GM21786 (cell line): ENCODE measurements around the gene ADCY1.

Experiments
- ATAC-seq: cut with Tn5 transposase; IDR thresholded peaks from one replicate; pipeline ENCODE4 v1.9.1; 2021; ENCODE audit not compliant: unreplicated experiment

Gene ADCY1

DNA sequence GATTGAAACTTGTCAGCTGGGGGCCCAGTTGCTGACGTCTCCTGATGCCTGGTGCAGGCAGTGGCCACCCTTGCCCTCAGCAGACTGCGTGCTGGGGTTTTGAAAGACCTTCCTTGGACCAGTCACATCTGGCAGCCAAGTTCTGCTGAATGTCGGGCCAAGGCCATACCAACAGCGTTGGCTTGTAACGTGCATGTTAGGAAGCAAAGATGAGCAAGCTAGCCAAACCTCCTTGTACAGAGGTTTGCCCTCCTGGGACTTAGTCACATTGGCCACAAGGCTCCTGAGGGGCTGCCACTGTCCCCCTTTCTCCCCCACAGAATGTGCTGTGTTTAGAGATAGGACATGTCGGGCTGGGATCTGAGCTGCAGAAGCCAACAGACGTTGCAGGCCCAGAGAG lies 49.0 kb downstream of the ADCY1 start:
- no peak for ATAC-seq

DNA sequence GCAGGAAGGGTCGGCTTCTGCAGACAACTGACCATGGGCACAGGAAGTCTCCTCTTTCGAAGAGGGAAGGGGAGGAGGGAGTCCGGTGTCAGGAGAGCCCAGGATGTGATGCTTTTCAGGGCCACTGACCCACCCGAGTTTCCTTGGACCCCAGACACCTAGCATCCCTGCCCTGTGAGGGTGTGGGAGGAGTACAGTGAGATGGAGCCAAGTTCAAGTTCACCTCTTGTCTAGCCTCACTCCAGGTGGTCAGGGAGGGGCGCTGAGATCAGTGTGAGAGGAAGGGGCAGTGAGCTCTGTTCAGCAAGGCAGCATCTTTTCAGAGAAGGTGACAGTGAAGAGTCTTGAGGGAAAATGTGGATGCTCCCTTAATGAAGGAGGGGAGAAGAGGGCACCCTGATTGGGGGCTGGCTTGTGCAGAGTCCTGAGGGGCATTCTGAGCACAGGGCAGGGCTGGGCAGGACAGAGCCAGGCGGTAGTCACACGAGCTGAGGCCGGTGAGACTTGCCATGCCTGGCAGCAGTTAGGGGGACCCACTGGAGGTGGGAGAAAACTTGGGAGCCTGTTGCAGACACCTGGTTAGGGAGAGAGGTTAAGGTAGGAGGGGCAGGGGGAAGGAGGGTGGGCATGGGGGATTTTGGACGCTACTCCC lies 49.7 kb downstream of the ADCY1 start:
- ATAC-seq = no peak

DNA sequence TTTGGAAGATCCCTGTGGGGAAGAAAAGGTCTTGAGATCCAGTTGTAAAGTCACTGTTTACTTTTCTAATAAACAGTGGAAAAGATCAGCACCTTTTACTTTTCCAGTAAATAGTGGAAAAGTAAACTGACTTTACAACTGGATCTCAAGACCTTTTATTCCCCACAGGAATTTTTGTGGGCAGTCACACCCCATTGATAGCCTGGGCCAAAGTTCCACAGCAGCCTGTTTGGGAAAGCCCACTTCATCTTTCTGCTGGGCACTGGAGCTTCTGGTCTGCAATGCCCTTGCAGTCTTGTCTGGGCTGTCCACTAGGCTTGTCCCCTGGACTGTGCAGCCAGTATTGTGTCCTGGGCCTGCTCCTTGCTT lies 50.2 kb downstream of the ADCY1 start:
- ATAC-seq = no peak

DNA sequence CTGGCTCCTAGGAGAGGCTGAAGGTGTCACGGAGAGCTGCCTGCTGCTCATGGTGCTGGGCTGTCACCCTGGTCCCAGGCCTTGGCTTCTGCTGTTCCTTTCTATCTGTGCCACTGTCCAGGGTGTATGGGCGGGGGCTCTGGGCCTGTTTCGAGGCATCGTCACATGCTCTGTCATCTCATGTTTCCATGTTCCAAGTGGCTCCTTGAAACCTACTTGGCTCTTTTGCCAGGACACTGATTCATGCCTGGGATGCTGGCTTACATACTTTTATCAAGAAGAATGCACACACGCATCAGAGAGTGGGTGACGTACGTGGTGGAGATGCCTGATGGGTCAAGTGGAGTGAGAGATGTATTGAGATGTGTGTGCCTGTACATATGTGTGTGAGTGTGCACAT lies 50.9 kb downstream of the ADCY1 start:
- ATAC-seq = no peak

DNA sequence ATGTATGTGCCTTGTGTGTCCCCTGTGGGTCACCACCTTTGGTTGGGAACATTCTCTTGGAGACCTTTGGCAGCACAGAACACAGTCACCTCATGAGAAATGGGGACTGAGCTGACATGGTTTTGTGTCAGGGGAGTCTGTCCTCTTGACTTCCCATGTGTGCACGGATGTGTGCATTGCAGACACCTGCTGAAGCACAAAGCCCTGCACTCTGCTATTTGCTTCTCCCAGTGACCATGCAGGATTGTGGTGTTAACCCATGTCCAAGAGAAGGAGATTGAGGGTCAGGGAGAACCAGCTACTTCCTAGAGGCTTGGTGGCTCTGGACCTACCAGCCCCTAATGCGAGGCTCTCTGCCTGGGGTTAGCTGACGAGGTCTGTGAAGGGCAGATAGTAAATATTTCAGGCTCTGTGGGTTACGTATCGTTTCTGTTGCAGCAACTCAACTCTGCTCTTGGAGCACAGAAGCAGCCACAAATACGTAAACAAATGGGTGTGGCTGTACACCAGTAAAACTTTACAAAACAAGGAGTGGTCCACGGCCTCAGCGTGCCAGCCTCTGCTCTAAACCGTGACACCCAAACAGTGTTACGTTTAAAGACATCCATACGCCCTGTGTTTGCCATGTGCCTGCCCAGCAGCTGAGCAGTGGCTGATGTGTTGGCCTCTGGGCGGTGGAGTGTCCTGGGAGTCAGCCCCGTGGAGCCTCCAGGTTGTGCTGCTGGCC lies 51.7 kb downstream of the ADCY1 start:
- no peak for ATAC-seq

DNA sequence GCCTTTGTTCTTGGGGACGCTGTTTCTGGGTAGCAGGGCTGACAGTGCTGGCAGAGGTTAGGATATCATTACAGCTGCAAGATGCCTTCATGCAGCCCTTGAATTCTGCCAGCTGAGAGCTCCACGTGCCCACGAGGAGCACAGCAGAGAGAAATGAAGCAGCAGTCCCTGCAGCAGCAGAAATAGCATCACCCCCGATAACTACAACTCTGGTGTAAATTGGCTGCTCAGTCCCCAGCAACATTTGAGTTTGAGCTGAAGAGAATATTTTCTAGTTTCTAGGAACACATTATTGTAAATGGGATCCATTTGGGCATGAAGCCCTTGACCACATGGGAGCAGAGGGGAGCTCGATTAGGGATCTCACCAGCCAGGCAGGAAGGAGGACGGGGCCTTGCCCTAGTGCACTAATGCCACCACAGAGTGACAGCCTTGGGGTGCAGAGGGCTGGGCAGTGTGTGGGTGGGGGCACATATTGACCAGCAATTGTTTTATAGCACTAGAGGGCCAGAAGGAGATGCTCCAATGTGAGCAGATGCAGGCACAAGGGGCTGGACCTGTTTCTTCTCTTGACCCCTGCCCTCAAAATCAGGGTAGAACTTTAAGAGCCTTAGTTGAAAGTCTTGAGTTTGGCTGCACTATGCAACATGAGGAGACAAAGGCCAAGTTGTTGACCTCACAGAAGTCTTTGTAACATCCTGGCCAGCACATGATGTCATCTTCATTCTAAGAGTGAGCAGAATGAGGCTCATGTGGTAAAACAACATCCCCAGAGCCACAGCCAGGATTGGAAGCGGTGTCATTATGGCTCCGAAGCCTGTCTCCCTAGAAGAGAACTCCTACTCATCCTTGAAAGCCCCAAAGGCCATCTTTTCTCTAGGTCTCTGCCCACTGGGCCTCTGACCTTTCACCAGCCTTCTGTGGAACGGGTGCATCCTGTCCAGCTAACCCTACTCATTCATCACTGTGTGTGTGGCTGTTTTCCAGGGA lies 52.6 kb downstream of the ADCY1 start:
- no peak for ATAC-seq

DNA sequence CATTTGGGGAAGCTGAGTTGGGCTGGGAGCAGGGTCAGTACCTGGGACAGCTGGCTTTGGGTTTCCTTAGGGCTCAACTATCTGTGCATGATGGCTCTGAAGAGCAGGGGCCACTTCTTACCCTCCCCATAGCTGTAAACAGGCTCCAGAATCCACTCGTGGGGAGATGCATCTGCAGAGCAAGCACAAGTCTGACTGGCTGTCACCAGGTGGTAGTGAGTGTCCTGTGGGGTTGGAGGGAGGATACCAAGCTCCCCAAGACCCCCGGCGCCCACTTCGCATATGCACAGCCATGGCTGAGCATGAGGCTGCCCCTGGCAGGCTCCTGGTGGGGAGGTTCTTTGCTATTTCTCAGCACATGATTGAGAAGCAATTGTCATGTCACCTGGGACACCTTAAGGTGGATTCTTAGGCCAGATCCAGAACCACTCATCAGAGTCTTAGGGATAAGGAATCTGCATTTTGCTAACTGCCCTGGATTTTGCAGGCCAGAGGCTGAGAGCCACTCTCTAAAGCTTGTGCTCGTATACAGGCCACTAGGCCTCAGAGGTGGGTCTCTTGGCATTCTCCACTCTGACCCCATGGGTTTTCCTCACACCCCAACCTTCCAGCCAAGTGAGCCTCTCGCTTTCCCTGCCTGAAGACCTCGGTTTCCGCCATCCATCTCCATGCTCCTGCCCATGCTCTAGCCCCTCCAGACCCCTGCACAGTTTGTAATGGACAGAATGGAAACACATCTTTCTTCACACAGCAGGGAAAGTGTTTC lies 53.7 kb downstream of the ADCY1 start:
- ATAC-seq = no peak

DNA sequence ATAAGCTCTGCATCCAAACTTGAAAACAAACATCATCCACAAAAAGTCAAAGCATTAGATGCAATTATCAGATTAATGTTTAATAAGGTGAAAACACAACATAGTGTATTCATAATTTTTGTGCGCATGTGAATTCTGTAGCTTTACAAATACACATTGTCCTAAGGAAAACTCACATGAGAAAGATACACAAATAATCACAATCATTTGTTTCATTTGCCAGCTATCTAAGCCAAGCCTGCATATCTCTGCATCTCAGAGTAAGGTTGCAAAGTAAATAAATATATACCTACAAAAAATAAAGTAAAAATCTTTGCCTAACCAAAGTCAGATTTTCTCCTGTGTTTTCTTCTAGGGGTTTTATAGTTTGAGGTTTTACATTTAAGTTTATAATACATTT lies 57.4 kb downstream of the ADCY1 start:
- no peak for ATAC-seq

DNA sequence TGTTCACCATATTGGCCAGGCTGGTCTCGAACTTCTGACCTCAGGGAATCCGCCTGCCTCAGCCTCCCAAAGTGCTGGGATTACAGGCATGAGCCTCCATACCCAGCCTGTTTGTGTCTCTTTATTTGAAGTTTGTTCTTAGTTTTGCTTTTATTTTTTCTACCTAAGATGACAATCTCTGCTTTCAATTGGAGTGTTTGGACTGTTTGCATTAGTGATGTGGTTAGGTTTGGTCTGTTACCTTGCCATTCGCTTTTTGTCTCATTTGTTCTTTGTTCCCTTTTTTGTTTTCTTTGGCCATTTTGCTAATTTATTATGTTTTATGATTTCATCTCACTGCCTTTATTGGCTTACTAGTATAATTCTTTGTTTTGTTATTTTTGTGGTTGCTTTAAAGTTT lies 62.6 kb downstream of the ADCY1 start:
- no peak for ATAC-seq

DNA sequence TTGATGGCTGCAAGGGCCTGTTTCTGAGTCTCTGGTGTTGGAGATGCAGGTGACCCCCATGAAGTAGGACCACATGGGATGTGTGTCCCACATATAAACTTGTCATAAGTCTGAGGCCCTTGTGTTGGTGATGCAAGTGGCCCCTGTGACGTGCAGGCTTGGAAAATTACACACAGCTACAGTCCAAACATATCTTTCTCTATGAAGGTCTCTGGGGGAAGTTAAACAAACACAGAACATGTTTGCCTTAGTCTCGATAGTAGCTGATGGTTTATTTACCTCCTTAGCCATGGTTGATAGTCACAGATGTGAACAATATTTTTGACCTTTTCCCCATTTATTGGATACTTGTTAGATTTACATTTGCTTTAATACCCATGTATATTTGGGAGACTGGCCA lies 64.7 kb downstream of the ADCY1 start:
- no peak for ATAC-seq

DNA sequence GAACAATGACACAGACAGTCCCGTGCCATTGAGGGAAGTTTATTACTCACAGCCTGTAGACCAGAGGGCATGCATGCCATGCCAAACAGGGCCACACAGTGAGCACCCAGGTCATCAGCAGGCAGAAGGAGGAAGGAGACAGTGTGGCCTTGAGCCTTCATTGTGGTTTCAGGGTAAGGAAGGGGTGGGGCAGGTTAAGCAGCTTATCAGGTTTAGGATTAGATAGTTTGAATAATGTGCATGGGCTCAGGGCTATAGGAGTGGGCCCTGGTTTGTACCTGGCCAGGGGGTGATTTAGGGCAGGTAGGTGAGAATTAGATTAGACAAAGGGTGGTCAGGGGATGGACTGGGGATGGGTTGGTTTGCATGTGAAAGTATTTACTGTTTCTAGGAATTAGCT lies 67.9 kb downstream of the ADCY1 start:
- no peak for ATAC-seq

DNA sequence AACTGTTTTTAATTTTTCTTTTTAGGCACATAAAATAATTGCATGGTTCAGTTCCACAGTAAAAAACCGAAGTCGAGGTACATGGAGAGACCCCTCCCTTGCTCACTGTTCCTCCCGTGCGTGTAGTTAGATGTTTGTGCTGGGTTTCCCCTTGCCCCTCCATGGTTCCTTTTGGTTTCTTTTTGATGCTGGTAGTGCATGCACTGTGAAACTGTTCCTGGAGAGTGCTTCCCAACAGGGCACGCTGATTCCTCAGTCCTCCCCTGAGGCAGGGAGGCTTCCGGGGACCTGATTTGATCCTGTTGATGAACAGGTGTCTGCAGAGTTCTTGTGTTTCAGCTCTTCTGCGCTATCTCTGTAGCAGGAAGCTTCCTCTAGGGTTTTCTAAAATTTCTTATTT lies 69.5 kb downstream of the ADCY1 start:
- peak; percentile 60 for ATAC-seq

DNA sequence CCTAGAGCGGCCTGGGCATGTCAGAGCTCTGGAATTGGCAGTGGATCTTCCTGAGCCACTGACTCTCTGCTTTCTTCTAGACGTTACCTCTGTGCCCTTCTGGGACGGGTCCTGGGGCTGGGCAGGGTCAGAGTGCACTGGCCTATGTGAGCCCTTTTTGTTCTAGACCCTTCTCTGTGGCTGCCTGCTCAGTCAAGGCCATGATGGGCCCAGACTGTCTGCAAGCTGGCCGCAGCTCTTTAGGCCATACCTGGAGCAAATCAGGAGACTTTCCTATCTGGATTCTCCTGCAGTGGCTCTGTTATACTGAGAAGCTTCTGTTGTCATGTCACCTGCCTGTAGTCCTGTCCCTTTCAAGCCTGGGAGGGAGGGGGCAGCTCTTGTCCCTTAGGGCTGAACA lies 70.1 kb downstream of the ADCY1 start:
- ATAC-seq = no peak

DNA sequence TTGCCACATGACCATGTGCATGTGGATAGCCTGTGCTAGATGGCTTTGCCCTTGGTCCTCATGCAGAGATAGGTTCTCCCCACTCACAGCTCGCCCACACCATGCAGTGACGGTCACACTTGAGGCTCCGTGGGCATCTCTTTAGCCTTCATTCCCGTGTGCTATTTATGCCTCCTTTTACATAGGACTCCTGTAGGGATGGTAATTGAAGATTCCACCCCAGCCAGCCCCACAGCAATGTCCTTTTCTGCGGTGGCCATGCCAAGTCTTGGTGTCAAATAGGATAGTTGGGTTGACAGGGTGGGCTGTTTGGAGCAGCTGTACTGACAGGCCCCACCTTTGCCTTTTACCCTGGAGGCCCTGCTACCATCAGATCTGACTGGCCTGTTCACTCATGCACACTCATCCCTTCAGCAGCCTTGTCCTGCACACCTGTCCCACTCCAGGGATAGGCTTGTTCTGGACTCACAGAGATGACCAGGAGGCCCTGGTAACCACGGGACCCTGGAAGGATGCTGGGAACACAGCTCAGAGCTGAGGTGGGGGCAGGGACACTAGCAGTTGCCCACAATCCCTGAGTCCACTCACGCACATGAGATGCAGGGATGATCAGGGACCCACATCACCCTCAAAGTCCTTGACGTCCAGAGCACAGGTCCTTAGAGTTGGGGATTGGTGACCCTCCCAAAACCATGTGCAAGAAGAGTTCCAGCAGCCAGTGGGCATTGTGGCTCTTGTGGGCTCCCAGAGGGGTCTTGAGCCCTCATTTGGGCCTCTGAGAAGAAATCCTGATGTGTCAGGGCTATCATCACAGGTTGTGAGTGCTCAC lies 71.2 kb downstream of the ADCY1 start:
- ATAC-seq = no peak

DNA sequence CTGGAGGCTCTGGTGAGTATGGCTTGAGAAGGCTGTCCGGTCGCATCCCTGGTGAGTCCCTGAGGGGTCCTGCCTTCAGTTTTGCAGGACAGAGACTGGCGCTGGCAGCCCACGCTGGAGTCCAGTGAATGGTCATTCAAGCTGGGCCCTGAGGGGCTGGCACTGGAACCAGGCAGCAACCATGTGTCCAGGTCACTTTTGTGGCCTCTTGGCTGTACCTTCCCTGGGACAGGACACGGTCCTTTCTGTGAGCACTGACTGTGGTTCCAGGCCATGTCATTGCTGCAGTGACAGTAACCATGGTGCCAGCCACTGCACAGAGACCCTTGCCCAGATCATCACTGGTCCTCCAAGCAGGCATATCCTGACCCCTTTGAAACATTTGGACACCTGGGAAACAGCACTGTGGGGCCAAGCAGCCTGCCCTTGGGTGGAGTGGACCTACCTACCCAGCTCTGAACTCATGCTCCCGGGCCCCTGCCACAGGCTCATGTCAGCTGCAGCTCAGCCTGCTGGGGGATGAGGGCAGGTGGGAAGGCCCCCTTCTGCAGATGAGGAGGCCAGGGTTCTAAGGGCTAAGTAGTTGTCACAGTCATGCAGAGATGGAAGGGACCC lies 72.1 kb downstream of the ADCY1 start:
- no peak for ATAC-seq

DNA sequence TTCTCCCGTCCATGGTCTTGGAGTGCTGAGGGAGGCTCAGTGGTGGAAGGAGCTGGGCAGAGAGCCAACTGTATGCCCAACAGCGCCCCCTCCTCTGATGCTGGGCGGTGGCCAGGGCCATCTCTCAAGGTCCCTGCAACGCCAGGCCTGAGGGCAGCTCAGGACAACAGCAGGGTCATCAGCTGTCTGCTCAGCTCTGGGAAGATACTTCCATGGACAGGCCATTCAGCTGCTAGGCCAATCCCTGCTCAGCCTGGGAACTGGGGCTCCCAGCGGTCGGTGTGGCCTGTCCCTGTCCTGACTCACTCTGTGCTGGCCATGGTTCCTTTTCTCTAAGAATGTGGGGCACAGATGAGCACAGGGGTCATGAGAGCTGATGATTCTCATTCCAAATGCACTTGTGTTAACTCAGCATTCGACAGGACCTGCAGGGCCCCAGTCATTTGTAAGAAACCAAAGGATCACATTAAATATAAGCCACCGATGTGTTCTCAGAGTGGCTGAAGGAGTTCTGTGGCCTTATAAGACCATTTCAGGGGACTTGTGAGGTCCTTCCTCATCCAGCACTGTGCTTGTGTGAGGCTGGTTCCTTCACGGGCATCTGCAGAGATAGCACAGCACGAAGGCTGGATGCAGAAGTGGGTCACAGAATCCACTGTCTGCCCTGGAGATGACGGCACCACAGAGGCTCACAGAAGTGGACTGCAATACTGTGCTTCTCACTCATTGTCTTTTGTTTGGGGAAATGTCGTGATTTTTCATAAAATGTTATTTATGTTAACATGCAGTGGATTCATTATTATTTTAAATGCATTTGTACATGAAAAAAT lies 73.0 kb downstream of the ADCY1 start:
- ATAC-seq = no peak

DNA sequence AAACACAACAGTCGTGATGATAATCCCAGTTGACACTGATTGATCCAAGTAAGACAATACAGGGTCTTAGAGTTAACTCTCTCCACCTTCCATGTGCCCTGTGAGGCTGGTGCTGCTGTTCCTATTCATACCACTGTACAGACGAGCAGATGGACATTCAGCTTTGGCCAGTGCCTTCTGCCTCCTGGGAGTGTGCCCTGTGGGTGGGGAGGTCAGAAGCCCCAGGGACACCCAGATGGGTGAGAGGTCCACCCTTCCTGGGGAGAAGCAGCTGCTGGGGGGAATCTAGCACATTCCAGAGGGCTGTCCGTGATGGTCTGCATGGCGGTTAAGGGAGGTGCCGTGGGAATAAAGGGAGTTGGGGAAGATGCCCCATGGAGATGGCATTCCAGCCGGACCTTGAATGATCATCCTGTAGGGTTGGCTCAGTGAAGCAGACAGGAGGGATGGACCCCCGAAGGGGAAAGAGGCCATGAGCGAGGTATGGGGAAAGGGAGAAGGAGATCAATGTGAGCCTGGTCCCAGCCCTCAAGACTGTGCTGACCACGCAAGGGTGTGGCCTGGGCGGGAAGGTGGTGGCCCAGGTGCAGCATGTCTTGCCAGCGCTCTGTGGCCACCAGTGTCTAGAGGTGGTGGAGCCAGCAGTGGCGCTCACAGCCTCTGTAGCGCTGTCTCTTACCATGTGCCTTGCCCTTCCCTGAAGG lies 74.0 kb downstream of the ADCY1 start:
- no peak for ATAC-seq

DNA sequence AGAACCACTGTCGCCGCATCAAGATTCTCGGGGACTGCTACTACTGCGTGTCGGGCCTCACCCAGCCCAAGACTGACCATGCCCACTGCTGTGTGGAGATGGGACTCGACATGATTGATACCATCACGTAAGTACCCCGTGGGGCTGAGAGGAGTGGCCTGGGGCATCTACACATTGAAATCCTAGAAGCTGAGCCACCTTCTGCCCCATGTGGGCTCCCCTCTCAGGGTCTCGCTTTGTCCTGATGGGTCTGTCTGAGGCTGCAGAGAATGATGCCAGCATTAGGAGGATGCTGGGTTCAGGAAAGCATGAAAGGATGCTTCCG lies 74.5 kb downstream of the ADCY1 start:
- ATAC-seq = no peak
